IMR-90 (cell line): Measurements from ENCODE around the gene ABR. TPM values are rescaled to one million over a fixed set of nuclear protein-coding genes. Genes with fewer than 3 reads are reported as not detected.

ENCODE experiments used
- ATAC-seq: fragments of 200-7000 bp; cut with Tn5 transposase; 2 replicates; pipeline ENCODE4 v1.9.1; 2020; ENCODE audit warnings: low read depth, mild to moderate bottlenecking, moderate library complexity
- BruUV-seq: library from RNA; stranded (reverse); fragments of 400-500 nt; replicated peaks from 2 replicates; lab custom pipeline; 2021; lab: Mats Ljungman, UMichigan
- CTCF ChIA-PET: fragments of 300-600 bp; formaldehyde crosslinking; extraction: SDS; loops from one replicate; lab custom pipeline; 2021; ENCODE audit warnings: antibody characterized with exemption; lab: Yijun Ruan, JAX
- POLR2A ChIA-PET: fragments of 300-600 bp; sonication (Branson Sonifier 250); formaldehyde crosslinking; loops from one replicate; lab custom pipeline; 2022; ENCODE audit warnings: antibody characterized with exemption; ENCODE audit not compliant: unreplicated experiment; lab: Charles Lee
- DNase-seq: peaks from one replicate; pipeline ENCODE4 v3.0.0; 2013
- H2AFZ ChIP-seq: replicated peaks from 2 replicates; pipeline ENCODE3; 2013; ENCODE audit warnings: low read length, mild to moderate bottlenecking; ENCODE audit not compliant: poor library complexity
- H2AK5ac ChIP-seq: 2 replicates; pipeline ENCODE4 v1.6.1; 2013; ENCODE audit warnings: low read depth, low read length, inconsistent platforms
- H2AK9ac ChIP-seq: replicated peaks from 2 replicates; pipeline ENCODE3; 2013; ENCODE audit warnings: mild to moderate bottlenecking, low read depth, low read length, moderate library complexity; ENCODE audit not compliant: poor library complexity
- H2BK120ac ChIP-seq: 2 replicates; pipeline ENCODE4 v1.6.1; 2013; ENCODE audit warnings: low read depth, low read length, inconsistent platforms
- H2BK15ac ChIP-seq: 3 replicates; pipeline ENCODE4 v1.6.1; 2013; ENCODE audit warnings: low read depth, low read length, inconsistent platforms
- H2BK20ac ChIP-seq: 2 replicates; pipeline ENCODE4 v1.6.1; 2013; ENCODE audit warnings: low read depth, mild to moderate bottlenecking, inconsistent platforms, low read length, moderate library complexity
- H2BK5ac ChIP-seq: 2 replicates; pipeline ENCODE4 v1.6.1; 2013; ENCODE audit warnings: mild to moderate bottlenecking, low read depth, low read length, inconsistent platforms; ENCODE audit not compliant: poor library complexity, severe bottlenecking
- H3K14ac ChIP-seq: replicated peaks from 2 replicates; pipeline ENCODE4 v1.6.1; 2013; ENCODE audit warnings: low read depth, low read length, inconsistent platforms
- H3K18ac ChIP-seq: 2 replicates; pipeline ENCODE4 v1.6.1; 2013; ENCODE audit warnings: low read depth, low read length, control low read depth
- H3K23ac ChIP-seq: 2 replicates; pipeline ENCODE4 v1.6.1; 2013; ENCODE audit warnings: low read depth, low read length, inconsistent platforms
- H3K27ac ChIP-seq: 2 replicates; pipeline ENCODE4 v1.5.1; 2013; ENCODE audit warnings: mild to moderate bottlenecking, control low read depth, low read length; ENCODE audit not compliant: insufficient read depth
- H3K27me3 ChIP-seq: 2 replicates; pipeline ENCODE4 v1.6.1; 2013; ENCODE audit warnings: low read length; ENCODE audit not compliant: control insufficient read depth, insufficient read depth
- H3K36me3 ChIP-seq: 2 replicates; pipeline ENCODE4 v1.6.1; 2013; ENCODE audit warnings: low read length, mixed read lengths; ENCODE audit not compliant: control insufficient read depth, insufficient read depth
- H3K4ac ChIP-seq: 2 replicates; pipeline ENCODE4 v1.6.1; 2013; ENCODE audit warnings: low read depth, low read length, inconsistent platforms
- H3K4me1 ChIP-seq: 2 replicates; pipeline ENCODE4 v1.6.1; 2013; ENCODE audit warnings: low read length, mixed read lengths; ENCODE audit not compliant: control insufficient read depth, insufficient read depth
- H3K4me2 ChIP-seq: 2 replicates; pipeline ENCODE4 v1.6.1; 2013; ENCODE audit warnings: low read depth, mild to moderate bottlenecking, control low read depth, low read length, moderate library complexity
- H3K4me3 ChIP-seq: 2 replicates; pipeline ENCODE4 v1.5.1; 2013; ENCODE audit warnings: low read depth, mild to moderate bottlenecking, control low read depth, low read length, moderate library complexity; ENCODE audit not compliant: insufficient read depth
- H3K56ac ChIP-seq: 2 replicates; pipeline ENCODE4 v1.6.1; 2013; ENCODE audit warnings: low read length, inconsistent platforms; ENCODE audit not compliant: insufficient read depth; ENCODE audit errors: extremely low read depth
- H3K79me1 ChIP-seq, 2 experiments: 2 replicates each; pipeline ENCODE4 v1.6.1; 2013; ENCODE audit warnings: low read length in 2 of 2, inconsistent platforms in 1 of 2, low read depth in 1 of 2
- H3K9ac ChIP-seq: 2 replicates; pipeline ENCODE4 v1.6.1; 2013; ENCODE audit warnings: low read depth, low read length, control low read depth
- H3K9me1 ChIP-seq: 2 replicates; pipeline ENCODE4 v1.6.1; 2013; ENCODE audit warnings: low read length, inconsistent platforms; ENCODE audit not compliant: insufficient read depth
- H3K9me3 ChIP-seq: 2 replicates; pipeline ENCODE4 v1.6.1; 2013; ENCODE audit warnings: low read length; ENCODE audit not compliant: control insufficient read depth, insufficient read depth
- H4K20me1 ChIP-seq: 2 replicates; pipeline ENCODE4 v1.6.1; 2013; ENCODE audit warnings: low read length, inconsistent platforms; ENCODE audit not compliant: insufficient read depth
- H4K5ac ChIP-seq: 2 replicates; pipeline ENCODE4 v1.6.1; 2013; ENCODE audit warnings: mild to moderate bottlenecking, low read depth, low read length, control low read depth
- H4K8ac ChIP-seq, 2 experiments: 2 replicates each; pipeline ENCODE4 v1.6.1; 2013; ENCODE audit warnings: low read depth in 2 of 2, low read length in 2 of 2, control low read depth in 1 of 2, inconsistent platforms in 1 of 2
- H4K91ac ChIP-seq: 2 replicates; pipeline ENCODE4 v1.6.1; 2013; ENCODE audit warnings: low read depth, low read length, inconsistent platforms; ENCODE audit not compliant: insufficient read depth
- BHLHE40 ChIP-seq: fragments of 150-350 bp; IDR thresholded peaks from 2 replicates; pipeline ENCODE4 v1.6.1; 2016; ENCODE audit warnings: mild to moderate bottlenecking, low read depth, low read length
- FOS ChIP-seq: fragments of 150-350 bp; IDR thresholded peaks from 2 replicates; pipeline ENCODE4 v1.6.1; 2016; ENCODE audit warnings: low read depth, low read length
- WGBS, 2 experiments: methylation state at CpG; one replicate each; pipeline versions ENCODE4 v1.1.5 to v1.1.7; 2013; ENCODE audit warnings: missing lambda C conversion rate in 2 of 2; ENCODE audit not compliant: insufficient read length in 1 of 2; ENCODE audit errors: extremely low coverage in 2 of 2; 5-methylcytosine and 5-hydroxymethylcytosine counted together
- dilution Hi-C: fragments of 300-500 bp; cut with HindIII; formaldehyde crosslinking; loops from one replicate; pipeline ENCODE4 v1.14.3; 2018; ENCODE audit warnings: low sequenced_read_pairs; ENCODE audit not compliant: unreplicated experiment
- in situ Hi-C: fragments of 300-500 bp; cut with MboI; formaldehyde crosslinking; loops from 3 replicates; pipeline ENCODE4 v1.14.3; 2019; ENCODE audit warnings: low sequenced_read_pairs, inconsistent platforms, mixed read lengths
- intact Hi-C: fragments of 100-400 bp; cut with micrococcal nuclease; formaldehyde crosslinking; loops from 2 replicates; pipeline ENCODE4 v1.10.0; 2022
- polyA plus RNA-seq, 3 experiments: library from polyadenylated mRNA; depleted of rRNA; stranded (reverse); fragments of >200 nt; gene quantifications; 2 replicates each; pipeline ENCODE4 v1.2.3, GENCODE V29; 2012; ENCODE audit warnings: low replicate concordance in 1 of 3
- total RNA-seq: library from RNA; depleted of rRNA; stranded (reverse); fragments of >200 nt; gene quantifications from 2 replicates; pipeline ENCODE4 v1.2.3, GENCODE V29; 2012

ABR gene
- total and polyA plus RNA-seq, 2 of the 4 experiments (the other 2 are of a cell fraction): 28.3 to 79.7 TPM

DNA sequence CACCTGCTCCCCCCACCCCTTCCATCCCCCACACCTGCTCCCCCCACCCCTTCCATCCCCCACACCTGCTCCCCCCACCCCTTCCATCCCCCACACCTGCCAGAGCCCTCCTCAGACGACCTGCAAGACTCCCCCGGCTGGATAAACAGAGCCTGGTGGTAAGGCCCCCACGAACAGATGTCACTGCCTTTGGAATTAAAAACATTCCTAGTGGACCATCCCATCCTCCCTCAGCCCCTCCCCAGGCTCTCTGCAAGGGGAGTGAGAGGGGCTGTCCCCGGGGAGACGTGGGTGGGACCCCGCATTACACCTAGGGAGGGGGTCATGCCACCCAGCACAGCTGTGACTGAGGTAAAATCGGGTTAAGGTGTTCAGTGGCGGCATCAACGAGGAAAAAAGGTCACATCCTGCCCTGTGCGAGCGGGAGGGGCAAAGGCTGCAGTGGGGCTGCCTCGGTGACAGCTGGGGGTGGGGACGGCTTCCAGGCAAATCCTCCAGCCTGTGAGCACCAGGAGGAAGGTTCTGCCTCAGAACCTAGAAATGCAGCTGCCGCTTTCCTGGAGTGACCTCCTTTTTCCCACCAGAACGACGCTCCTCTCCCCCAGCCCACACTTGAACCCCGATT lies 144.1 kb downstream of the ABR start:
- no peak overlapping the region for H2AFZ ChIP-seq
- peaks cover 2% of the 10 kb centered on the region; the same call in 1 of the 2 replicates for H3K4me1 ChIP-seq
- H3K27ac ChIP-seq: no peak overlapping the region
- POLR2A ChIA-PET: no interaction called here
- DNase-seq (no peak), ATAC-seq (peak; percentile 57; the same call in 1 of the 2 replicates)
- no TSS peak for BruUV-seq
- no peak overlapping the region for H3K14ac ChIP-seq
- intact Hi-C loops (no loop called here), dilution Hi-C loops (no loop called here), in situ Hi-C loops (no loop called here)
- no peak overlapping the region for H3K9ac ChIP-seq
- H4K91ac ChIP-seq: no peak overlapping the region
- no peaks in the 10 kb centered on the region for H3K9me1 ChIP-seq
- no peaks in the 10 kb centered on the region for H3K9me3 ChIP-seq
- no peaks in the 10 kb centered on the region for H3K27me3 ChIP-seq
- no peak overlapping the region for H2BK120ac ChIP-seq
- H3K4me3 ChIP-seq: no peak overlapping the region
- no peak overlapping the region; the same call in 1 of the 2 replicates for H2AK5ac ChIP-seq
- no peak overlapping the region for H2BK15ac ChIP-seq
- CTCF ChIA-PET: no interaction called here
- H4K20me1 ChIP-seq: peaks cover 32% of the 10 kb centered on the region
- H3K36me3 ChIP-seq: peaks cover 24% of the 10 kb centered on the region
- H3K56ac ChIP-seq: no peak overlapping the region
- no peak overlapping the region for H3K23ac ChIP-seq
- H2AK9ac ChIP-seq: peak overlapping the region; percentile 24
- no peak overlapping the region for H4K8ac ChIP-seq
- H4K5ac ChIP-seq: no peak overlapping the region
- no peak overlapping the region for H3K4me2 ChIP-seq
- H3K18ac ChIP-seq: no peak overlapping the region
- H3K4ac ChIP-seq: no peak overlapping the region
- WGBS, 2 experiments: 37% methylated on average over 5 of the region's 17 CpGs; no CpG with 5 or more reads in 1 of the 2 experiments
- no peak overlapping the region for H2BK5ac ChIP-seq
- no peak overlapping the region for H2BK20ac ChIP-seq
- peaks cover 0 to 7% of the 10 kb centered on the region in 2 experiments; a peak in 3 of 4 replicates for H3K79me1 ChIP-seq
- TF ChIP-seq FOS (no peak), BHLHE40 (no peak)
